ENCODE measurements around the gene ZMYND19. TPM values are rescaled to one million over a fixed set of nuclear protein-coding genes. Genes with fewer than 3 reads are reported as not detected.
A peak's percentile ranks its signal among the peaks of the same experiment; 100 is the strongest.

ZMYND19 gene
- polyA plus RNA-seq, 1 donor from 2014 or later: 8.8 TPM

- no peaks in the 10 kb centered on the region for H3K9me3 Mint-ChIP-seq
- no peak overlapping the region for H3K27ac Mint-ChIP-seq
- peak overlapping the region in 1 of 4 donors; percentile 62 for H3K4me3 Mint-ChIP-seq
- H3K36me3 Mint-ChIP-seq: peaks cover 3% of the 10 kb centered on the region
- peaks cover 0 to 8% (median 7%) of the 10 kb centered on the region in 3 donors for H3K4me1 Mint-ChIP-seq
- H3K27me3 Mint-ChIP-seq: no peaks in the 10 kb centered on the region
Measured at GRCh38 chr9:137583957-137584356, 6.4 kb downstream of the ZMYND19 start.

DNA sequence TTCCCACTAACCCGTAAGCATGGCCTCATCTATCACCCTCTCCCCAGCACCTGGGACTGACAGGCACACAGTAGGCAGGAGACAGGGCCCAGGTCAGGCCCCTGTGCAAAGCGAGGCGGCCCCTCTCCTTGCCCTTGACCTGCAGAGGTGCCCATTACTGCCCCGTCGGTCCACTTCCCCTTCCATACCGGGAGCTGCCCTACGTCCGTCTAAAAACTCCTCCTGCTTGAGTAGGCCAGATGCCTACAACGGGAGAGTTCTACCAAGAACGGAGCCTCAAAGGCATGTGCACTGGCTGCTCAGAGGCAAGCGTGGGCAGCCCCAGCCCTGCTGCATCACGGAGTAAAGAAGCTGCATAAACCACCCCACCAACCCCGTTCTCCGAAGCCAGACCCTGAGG lies 7.0 kb downstream of the ZMYND19 start:
- no peaks in the 10 kb centered on the region for H3K27me3 Mint-ChIP-seq
- no peaks in the 10 kb centered on the region for H3K9me3 Mint-ChIP-seq
- H3K27ac Mint-ChIP-seq: no peak overlapping the region
- peak overlapping the region in 1 of 4 donors; percentile 67 for H3K4me3 Mint-ChIP-seq
- H3K36me3 Mint-ChIP-seq: peaks cover 3% of the 10 kb centered on the region
- H3K4me1 Mint-ChIP-seq: peaks cover 0 to 10% (median 7%) of the 10 kb centered on the region in 3 donors

DNA sequence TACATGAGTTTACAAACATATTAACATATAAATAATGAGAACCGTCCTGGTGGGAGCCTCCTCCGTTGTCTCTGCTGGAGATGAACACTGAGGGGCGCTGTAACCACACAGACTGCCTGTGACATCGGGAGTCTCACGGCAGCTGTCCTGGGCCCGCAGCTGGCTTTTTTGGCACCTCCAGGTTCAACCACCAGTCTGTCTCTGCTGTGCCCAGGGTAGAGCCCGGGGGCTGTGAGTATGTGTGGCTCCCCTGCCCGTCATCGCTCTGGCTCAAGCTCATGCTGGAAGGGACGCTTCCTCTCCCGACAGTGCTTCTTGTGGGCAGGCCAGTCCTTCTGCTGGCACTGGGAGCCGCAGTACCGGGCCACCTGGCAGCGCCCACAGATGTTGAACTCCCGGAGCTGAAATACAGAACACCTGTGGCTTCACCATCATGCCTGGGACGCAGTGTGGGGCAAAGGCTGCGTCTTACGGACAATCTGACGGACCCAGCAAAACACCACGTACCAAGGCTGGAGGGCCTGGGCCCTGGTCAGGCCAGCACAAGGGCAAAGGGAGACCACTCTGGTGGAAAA lies 7.9 kb downstream of the ZMYND19 start:
- no peak overlapping the region for H3K27ac Mint-ChIP-seq
- peak overlapping the region in 1 of 4 donors; percentile 61 for H3K4me3 Mint-ChIP-seq
- peaks cover 3% of the 10 kb centered on the region for H3K36me3 Mint-ChIP-seq
- peaks cover 6 to 10% (median 7%) of the 10 kb centered on the region in 3 donors for H3K4me1 Mint-ChIP-seq
- H3K27me3 Mint-ChIP-seq: no peaks in the 10 kb centered on the region
- H3K9me3 Mint-ChIP-seq: no peaks in the 10 kb centered on the region

GRCh38 chr9:137581361-137582285 lies 8.7 kb downstream of the ZMYND19 start:
- H3K27me3 Mint-ChIP-seq: no peaks in the 10 kb centered on the region
- H3K9me3 Mint-ChIP-seq: no peaks in the 10 kb centered on the region
- H3K4me3 Mint-ChIP-seq: peak overlapping the region in 1 of 4 donors; percentile 61
- peaks cover 2% of the 10 kb centered on the region for H3K36me3 Mint-ChIP-seq
- H3K4me1 Mint-ChIP-seq: peaks cover 11 to 14% (median 12%) of the 10 kb centered on the region in 3 donors
- H3K27ac Mint-ChIP-seq: no peak overlapping the region

- Mint-ChIP-seq H3K4me3 (no peak overlapping the region), H3K9me3 (no peaks in the 10 kb centered on the region), H3K36me3 (no peaks in the 10 kb centered on the region), H3K27me3 (no peaks in the 10 kb centered on the region), H3K27ac (no peak overlapping the region), H3K4me1 (peaks cover 16 to 19% (median 16%) of the 10 kb centered on the region in 3 donors)
Measured at GRCh38 chr9:137580954-137581322, 9.4 kb downstream of the ZMYND19 start.

GRCh38 chr9:137580209-137580953 lies 9.9 kb downstream of the ZMYND19 start:
- no peaks in the 10 kb centered on the region for H3K9me3 Mint-ChIP-seq
- H3K36me3 Mint-ChIP-seq: no peaks in the 10 kb centered on the region
- H3K27ac Mint-ChIP-seq: peak overlapping the region in 1 of 3 donors; percentile 60
- peaks cover 21 to 25% (median 22%) of the 10 kb centered on the region in 3 donors for H3K4me1 Mint-ChIP-seq
- H3K27me3 Mint-ChIP-seq: no peaks in the 10 kb centered on the region
- H3K4me3 Mint-ChIP-seq: peak overlapping the region in 1 of 4 donors; percentile 39

DNA sequence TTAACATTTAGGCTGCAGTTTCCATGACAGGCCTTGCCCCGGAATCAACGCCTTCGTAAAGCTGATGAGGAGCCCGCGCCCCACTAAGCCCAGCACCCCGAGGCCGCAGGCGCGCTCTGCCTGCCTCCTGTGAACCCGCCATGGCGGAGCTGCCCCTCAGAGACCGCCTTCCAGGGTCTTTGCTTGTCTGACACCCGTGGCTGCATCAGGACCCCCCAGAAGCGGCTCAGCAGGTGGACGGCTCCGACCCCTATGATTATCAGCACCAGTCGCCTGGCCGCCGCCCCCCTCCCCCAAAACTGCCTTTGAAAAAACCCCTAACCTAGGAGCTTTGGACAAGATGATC lies 11.1 kb downstream of the ZMYND19 start:
- H3K27me3 Mint-ChIP-seq: no peaks in the 10 kb centered on the region
- no peaks in the 10 kb centered on the region for H3K9me3 Mint-ChIP-seq
- H3K36me3 Mint-ChIP-seq: no peaks in the 10 kb centered on the region
- H3K4me3 Mint-ChIP-seq: peak overlapping the region; percentile 83 to 92 (median 86)
- H3K4me1 Mint-ChIP-seq: peaks cover 26 to 29% (median 27%) of the 10 kb centered on the region in 3 donors
- peak overlapping the region in 2 of 3 donors; percentile 60 to 78 for H3K27ac Mint-ChIP-seq

- no peaks in the 10 kb centered on the region for H3K27me3 Mint-ChIP-seq
- no peaks in the 10 kb centered on the region for H3K9me3 Mint-ChIP-seq
- H3K27ac Mint-ChIP-seq: peak within 1 kb of the TSS; percentile 50 to 78 (median 60)
- H3K4me3 Mint-ChIP-seq: peak within 1 kb of the TSS; percentile 83 to 92 (median 86)
- H3K4me1 Mint-ChIP-seq: peaks cover 26 to 29% (median 27%) of the 10 kb centered on the region in 3 donors
- no peaks in the 10 kb centered on the region for H3K36me3 Mint-ChIP-seq
Measured at GRCh38 chr9:137578518-137579258, 11.6 kb downstream of the ZMYND19 start, which contains the start of gene DPH7. Gene DPH7, minus strand, starts transcription at chr9:137578925. Its CDS starts 148 bp downstream, at chr9:137578777.

- Mint-ChIP-seq H3K27ac (peak overlapping the region; percentile 71 to 96 (median 78)), H3K36me3 (peaks cover 4% of the 10 kb centered on the region)
Measured at GRCh38 chr9:137575716-137576411, 14.4 kb downstream of the ZMYND19 start.

DNA sequence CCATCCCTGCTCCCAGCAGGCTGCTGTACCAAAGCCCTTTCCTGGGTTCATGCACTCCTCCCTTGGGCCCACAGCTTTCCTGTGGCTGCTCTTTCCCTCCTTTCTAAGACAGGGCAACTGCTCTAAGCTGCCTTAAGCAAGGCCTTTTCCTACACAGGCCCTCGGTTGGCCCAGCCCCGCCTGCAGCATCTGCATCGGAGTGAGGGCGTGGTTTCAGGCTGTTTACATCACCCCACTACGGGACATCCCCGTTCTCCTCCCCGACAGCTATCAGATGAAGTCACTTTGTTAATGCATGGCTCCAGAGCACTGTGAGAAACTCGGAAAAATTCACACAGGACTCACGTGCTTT lies 15.0 kb downstream of the ZMYND19 start:
- H3K36me3 Mint-ChIP-seq: peaks cover 4% of the 10 kb centered on the region
- peaks cover 26 to 30% (median 29%) of the 10 kb centered on the region in 3 donors for H3K4me1 Mint-ChIP-seq
- H3K27ac Mint-ChIP-seq: peak overlapping the region; percentile 71 to 96 (median 78)
- no peaks in the 10 kb centered on the region for H3K27me3 Mint-ChIP-seq
- H3K4me3 Mint-ChIP-seq: peak overlapping the region in 2 of 4 donors; percentile 89 to 90
- H3K9me3 Mint-ChIP-seq: no peaks in the 10 kb centered on the region

More at GRCh38 chr9:137575716-137576411, 14.4 kb downstream of the ZMYND19 start:
- Mint-ChIP-seq H3K9me3 (no peaks in the 10 kb centered on the region), H3K27me3 (no peaks in the 10 kb centered on the region), H3K4me3 (peak overlapping the region in 3 of 4 donors; percentile 55 to 90 (median 89)), H3K4me1 (peaks cover 26 to 29% (median 27%) of the 10 kb centered on the region in 3 donors)

DNA sequence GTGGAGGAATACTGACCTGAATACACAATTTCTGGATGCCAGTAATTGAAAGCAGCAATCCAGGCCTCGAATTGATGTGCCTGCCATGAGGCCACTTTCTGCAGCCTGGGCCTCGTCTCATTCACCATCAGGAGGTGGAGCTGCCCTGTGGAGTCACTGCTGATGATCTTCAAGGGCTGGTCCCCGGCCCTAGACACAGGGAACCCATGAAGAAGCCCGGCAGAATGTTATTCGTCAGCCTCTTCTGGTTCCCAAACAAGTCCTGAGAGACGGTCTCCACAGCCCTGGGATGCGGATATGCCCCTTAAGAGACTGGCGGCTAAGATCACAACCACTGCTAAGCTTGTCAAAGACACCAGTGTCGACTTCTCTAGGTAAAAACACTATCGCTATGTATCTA lies 16.1 kb downstream of the ZMYND19 start:
- Mint-ChIP-seq H3K36me3 (peaks cover 4% of the 10 kb centered on the region), H3K4me1 (peaks cover 26 to 31% (median 29%) of the 10 kb centered on the region in 3 donors), H3K27ac (no peak overlapping the region), H3K27me3 (no peaks in the 10 kb centered on the region), H3K9me3 (no peaks in the 10 kb centered on the region), H3K4me3 (peak overlapping the region in 1 of 4 donors; percentile 29)

DNA sequence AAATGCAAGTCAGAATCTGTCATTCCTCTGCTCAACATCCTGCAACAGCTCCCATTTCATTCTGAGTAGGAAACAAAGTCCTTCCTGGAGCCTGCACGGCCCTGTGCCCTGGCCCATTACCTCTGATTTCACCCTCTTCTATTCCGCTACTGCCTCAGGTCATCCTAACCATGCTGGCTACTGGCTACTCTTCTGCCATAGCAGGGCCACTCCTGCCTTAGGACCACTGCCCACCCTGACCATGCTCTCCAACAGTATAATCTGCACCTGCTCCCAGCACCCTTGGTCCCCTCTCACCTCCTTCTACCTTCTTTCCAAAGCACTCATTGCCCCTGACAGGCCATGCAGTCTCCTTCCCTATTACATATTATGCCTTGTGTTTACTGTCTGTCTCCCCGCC lies 19.7 kb downstream of the ZMYND19 start:
- Mint-ChIP-seq H3K4me1 (peaks cover 6 to 11% (median 11%) of the 10 kb centered on the region in 3 donors), H3K27ac (peak overlapping the region in 1 of 3 donors; percentile 73), H3K4me3 (peak overlapping the region in 1 of 4 donors; percentile 19), H3K9me3 (no peaks in the 10 kb centered on the region), H3K27me3 (no peaks in the 10 kb centered on the region), H3K36me3 (peaks cover 4% of the 10 kb centered on the region)

GRCh38 chr9:137569609-137570203 lies 20.6 kb downstream of the ZMYND19 start:
- H3K4me1 Mint-ChIP-seq: peaks cover 0 to 6% (median 4%) of the 10 kb centered on the region in 3 donors
- H3K27ac Mint-ChIP-seq: no peak overlapping the region
- H3K9me3 Mint-ChIP-seq: no peaks in the 10 kb centered on the region
- H3K27me3 Mint-ChIP-seq: no peaks in the 10 kb centered on the region
- H3K4me3 Mint-ChIP-seq: no peak overlapping the region
- H3K36me3 Mint-ChIP-seq: peaks cover 4% of the 10 kb centered on the region
